ENCODE results near the gene CPLX4. TPM values are rescaled to one million over a fixed set of nuclear protein-coding genes. Genes with fewer than 3 reads are reported as not detected.

The CPLX4 gene, protein sequence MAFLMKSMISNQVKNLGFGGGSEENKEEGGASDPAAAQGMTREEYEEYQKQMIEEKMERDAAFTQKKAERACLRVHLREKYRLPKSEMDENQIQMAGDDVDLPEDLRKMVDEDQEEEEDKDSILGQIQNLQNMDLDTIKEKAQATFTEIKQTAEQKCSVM
- total RNA-seq: not detected in 2 replicates

DNA sequence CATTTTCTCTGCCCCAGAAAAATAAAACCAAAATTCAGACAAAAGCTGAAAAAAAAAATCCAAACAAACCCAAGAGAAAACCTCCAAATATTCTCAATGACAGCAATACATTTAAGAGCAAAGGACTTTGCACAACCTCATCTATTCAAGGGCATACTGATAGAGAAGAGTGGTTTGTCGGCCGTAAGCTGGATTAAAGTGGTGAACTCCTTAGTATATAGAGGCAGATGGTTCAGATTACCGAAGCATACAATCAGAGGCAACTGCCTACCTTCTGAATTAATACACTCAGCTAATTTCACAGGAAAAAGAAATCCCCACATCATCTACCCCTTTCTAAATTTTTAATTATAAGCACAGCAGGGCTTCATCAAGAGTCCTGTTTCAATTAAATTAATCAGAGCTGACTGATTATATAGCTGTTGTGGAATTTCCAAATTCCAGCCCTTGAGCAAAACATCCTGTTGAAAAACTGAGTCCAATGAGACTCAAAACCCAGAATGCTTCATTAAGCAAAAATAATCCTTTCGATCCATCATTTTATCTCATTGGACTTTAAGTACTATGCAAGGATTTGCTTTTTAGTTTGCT is at the start of gene CPLX4:
CPLX4 (minus strand) TSS at position 190 of the 591 bp plus-strand sequence; CDS start at position 3, 187 bp downstream.
- DNase-seq (ENCODE audit: low read depth in 2 of 2): no peak

DNA sequence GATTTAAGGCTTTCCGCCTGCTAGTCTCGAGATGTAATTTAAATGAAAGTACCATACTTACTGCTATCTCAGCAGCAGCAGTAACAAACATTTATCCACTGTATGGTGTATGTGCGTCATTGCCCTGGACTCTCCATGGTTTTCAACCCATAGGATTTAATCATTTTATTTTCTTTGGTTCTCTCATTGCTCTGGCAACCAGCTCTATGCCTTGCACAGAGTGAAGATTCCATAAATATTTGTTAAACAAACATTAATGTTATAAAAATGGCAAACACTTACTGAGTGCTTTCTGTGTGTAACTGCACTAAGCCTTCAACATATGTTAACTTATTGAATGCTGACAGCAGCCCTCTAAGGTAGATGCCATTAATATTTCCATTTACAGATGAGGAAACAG is 41.9 kb upstream of the CPLX4 start:
- DNase-seq (ENCODE audit: low read depth in 2 of 2): no peak

DNA sequence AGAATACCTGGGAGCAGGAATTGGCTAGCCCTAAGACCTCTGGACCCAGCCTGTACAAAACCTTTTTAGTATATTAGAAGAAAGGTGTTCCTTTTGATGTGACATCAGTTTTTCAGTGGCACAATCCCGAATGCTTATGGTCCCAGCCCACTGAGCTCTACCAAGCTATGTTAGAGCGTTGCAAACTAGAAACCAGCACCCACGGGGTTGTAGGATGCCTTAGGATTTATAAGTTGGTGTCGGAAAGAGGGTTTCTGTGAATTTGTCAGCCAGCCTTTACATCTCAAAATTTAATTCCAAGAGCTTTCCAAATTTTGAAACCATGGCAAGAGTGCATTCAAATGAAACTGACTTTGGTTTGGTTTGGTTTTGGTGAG is 41.1 kb upstream of the CPLX4 start:
- DNase-seq (ENCODE audit: low read depth in 2 of 2): no peak

DNA sequence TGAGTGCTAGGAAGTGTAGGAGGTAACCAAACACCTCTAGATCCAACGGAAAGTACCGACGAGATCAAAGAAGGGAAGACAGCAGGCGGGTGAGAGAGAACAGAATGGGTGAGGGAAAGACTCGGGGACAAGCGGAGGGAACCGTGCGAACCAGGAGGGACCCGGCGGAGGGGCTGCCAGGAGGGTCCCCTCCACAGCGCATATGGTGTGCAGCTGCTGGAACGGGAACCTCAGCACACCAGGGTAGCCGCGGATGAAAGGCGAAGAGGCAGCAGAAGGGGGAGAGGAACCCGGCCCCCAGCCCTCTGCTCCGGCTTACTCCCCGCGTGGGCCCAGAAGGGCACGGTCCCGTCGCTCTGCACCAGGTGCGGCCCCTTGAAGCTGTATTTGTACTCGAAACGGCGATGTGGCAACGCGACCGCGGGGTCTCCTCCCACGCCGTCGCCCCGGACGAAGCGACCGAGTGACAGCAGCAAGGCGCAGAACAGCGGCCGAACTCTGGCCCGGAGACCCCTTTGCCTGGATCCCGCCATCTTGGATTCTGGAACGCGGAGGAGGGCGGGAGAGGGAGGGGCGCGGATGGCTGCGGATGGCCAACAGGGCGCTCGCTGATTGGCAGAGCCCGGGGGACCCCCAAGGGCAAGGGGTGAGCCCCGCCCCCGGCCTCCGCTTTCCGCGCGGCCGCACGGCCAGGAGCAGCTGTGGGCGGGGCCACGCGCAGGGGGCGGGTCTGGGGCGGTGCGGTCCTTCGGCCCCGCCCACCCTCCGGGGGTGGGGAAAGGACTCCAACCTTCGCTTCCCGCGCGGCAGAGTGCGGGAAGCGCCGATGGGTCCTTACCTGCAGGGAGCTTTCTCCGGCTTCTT is 40.5 kb upstream of the CPLX4 start, which contains the start of gene LMAN1:
LMAN1 (minus strand) TSS at position 554 of the 864 bp plus-strand sequence; CDS start at position 533, 21 bp downstream.
- peak; percentile 79 to 95 for DNase-seq (ENCODE audit: low read depth in 2 of 2)

DNA sequence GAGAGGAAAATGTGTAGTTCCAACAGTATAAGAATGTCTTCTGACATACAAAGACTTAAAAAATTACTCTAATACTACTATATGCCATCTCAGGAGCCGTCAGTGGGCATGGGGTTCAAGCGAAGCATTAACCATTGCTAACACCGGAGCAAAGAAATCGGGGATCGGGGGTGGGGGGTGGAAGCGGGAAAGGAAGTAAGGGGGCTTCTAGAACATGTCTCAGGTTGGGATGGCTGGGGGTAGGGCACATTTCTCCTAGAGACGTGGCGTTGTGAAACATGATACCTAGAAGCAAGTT is 39.9 kb upstream of the CPLX4 start:
- DNase-seq (ENCODE audit: low read depth in 2 of 2): peak in 1 of 2 donors; percentile 84

DNA sequence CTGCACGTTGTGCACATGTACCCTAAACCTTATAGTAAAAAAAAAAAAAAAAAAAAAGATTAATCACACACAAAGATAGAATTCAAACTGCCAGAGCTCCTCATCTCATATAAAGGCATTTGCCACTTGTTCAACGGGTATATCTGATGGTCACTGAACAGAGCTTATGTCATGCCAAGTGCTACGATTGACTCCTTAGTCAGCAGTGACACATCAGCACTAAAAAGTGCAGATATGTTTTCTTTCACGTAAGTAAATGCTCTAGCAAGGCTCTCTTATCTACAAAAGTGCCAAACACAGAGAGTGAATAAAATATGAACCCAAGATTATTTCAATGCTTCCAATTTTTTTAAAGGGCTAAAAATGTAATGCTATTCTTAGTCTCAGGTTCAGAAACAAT is 39.5 kb upstream of the CPLX4 start:
- peak in 1 of 2 donors; percentile 85 for DNase-seq (ENCODE audit: low read depth in 2 of 2)

DNA sequence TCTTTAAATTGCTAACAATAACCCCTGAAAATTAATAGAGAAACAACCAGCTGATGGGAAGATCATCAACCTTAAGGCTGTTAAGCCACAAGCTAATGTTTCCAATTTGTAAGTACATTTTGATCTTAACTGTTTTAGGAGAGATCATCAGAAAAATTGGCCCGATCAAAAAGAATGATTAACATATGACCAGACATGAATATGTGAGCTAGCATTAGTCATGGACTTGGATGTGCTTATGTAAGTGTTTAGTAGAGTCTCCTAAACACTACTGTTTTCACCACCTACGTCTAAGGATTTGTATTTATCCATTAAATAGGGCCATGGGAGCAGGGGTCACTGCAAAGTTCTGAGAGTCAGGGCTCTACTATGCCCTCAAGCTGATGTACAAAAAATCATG is 36.3 kb upstream of the CPLX4 start:
- no peak for DNase-seq (ENCODE audit: low read depth in 2 of 2)

DNA sequence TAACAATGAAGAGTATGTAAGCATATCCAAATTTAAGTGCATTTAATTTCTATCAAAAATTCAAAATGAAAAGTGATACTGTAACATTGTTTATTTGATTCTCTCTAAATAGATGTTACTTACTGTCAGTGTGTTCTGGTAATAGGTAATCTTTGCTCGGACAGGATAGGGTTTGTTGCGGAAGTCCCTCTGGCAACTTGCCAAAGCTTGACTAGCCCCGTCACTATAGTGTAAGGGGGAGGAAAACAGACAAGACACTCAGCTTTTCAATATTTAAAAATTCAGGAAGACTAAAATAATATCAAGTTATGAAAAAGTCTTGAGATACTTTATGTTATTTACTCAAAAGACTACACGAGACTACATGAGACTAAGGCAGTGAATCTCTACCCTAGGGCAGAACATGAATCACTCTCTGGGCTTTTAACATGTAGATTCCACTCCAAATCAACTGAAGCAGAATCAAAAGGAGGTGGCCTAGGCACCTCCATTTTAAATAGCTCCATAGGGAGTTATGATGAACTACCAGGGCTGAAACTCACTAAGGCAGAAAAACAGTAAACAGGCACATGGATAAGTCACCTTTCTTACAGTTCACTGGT is 34.7 kb upstream of the CPLX4 start:
- DNase-seq (ENCODE audit: low read depth in 2 of 2): peak in 1 of 2 donors; percentile 37

DNA sequence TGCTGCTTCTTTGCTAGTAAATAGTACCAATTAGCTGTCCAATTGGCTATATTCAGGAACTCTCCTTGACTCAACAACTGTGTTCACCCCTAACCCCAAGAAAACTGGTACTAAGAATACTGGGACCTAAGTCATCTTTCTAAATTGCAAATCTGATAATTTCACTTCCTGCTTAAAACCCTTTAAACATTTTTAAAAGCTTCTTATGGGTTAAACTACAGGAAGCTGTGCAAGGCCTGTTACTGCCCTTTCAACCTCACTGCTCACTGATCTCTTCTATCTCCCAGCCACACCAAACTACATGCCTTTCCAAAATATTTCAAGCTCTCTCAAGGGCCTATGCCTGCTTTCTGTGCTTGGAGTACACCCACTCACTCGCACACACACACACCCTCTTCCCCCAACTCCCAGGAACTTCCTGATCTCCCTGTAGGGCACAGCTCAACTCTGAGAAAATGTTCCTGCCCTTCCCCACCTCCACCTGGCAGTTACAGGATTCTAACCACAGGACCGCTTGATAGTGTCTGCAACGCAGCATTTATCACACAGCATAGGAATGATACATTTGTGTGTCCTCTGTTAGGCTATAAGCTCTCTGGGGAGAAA is 33.9 kb upstream of the CPLX4 start:
- no peak for DNase-seq (ENCODE audit: low read depth in 2 of 2)

DNA sequence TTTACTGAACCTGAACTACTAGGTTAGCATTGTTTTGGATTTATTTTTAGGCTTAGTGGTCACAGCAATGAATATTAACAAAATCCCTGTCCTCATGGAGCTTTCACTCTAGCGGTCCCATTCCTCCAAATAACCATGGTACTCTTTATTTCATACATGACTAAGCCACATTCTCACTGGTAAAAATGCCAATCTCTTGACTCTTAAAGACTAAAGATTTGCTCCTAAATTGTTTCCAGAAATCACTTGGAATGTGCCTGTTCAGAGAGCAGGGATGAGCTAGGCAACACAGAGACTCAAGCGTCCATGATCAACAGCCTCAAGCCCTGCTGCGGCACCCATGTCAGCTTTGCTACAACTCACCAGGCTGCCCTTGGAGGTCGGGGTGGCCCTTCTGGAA is 27.1 kb upstream of the CPLX4 start:
- DNase-seq (ENCODE audit: low read depth in 2 of 2): no peak

DNA sequence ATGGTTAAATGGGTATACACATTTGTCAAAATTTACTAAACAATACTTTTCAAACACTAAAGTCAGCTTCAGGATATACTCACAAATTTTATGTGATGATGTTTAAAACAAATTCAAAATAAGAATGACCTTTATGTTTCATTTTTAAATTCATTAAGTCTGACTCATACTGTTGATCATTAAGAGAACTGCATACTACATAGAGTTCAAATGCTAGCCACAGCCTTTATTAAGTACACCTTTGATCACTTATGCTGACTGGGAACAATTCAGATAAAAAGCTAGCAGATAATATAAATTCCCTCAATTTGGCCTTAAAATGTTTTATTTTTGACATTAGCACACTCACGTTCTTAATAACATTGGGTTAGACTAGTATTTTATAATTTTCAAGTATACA is 26.5 kb upstream of the CPLX4 start:
- no peak for DNase-seq (ENCODE audit: low read depth in 2 of 2)

DNA sequence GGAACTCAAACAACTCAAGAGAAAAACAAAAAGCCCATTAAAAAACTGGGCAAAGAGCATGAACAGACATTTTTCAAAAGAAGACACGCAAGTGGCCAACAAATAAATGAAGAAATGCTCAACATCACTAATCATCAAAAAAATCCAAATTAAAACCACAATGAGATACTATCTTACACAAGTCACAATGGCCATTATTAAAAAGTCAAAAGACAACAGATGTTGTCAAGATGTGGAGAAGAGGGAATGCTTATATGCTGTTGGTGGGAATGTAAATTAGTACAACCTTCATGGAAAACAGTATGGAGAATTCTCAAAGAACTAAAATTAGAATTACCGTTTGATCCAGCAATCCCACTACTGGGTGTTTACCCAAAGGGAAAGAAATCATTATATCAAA is 25.5 kb upstream of the CPLX4 start:
- no peak for DNase-seq (ENCODE audit: low read depth in 2 of 2)

DNA sequence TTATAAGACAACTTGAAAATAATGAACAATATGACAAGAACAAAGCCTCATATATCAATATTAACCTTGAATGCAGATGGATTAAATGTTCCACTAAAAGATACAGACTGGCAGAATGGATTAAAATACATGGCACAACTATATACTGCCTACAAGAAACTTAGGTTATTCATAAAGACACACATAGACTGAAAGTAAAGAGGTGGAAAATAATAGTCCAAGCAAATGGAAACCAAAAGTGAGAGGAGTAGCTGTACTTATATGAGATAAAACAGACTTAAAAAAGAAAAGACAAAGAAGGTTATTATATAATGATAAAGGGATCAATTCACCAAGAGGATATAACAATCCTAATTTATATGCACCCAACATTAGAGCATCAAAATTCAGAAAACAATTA is 22.4 kb upstream of the CPLX4 start:
- no peak for DNase-seq (ENCODE audit: low read depth in 2 of 2)

DNA sequence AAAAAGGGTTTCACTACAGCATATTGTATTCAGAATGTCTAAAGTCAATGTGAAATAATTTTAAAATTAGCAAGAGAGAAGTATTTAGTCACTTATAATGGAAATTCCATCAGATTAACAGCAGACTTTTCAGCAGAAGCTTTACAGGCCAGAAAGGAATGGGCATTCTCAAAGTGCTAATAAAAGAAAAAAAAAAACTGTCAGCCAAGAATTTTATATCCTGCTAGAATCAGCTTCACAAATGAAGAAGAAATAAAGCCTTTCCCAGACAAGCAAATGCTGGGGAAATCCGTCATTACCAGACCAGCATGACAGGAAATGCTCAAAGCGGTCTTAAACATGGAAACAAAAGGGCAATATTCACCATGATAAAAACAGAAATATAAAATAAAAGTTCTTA is 21.9 kb upstream of the CPLX4 start:
- no peak for DNase-seq (ENCODE audit: low read depth in 2 of 2)

DNA sequence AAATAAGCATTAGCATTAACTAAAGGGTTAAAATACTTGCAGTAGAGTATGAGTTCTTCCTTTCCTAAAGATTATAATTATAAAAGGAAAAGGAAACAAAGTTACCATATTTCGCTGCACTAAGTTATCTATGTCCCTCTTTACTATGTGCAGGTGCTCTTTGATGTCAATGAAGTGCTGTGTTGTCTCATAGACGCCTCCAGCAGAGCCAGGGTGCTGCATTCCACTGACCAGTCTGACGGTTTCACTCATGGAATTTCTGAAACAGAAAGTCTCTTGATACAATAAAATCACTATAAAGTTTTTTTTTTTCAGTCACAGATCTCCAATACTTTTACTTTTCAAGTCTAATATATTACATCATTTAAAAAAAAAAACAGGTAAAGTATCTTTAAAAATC is 14.5 kb upstream of the CPLX4 start:
- no peak for DNase-seq (ENCODE audit: low read depth in 2 of 2)

DNA sequence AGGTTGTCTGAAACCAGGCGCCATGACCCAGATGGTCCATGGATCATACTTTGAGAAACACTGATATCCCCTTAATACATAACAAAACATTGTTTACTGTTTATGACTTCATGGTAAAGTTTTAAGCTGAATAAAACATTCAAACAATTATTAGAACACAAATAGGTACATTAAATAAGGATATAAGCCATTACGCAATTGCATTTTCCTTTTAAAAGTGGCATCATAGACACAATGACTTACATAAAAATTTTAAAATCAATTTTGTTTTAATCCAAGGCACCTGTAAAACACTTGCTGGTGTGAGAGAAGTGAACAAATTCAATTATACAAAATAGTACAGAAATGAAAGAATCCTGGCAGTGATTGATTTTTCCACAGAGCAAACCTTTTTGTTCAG is 10.2 kb upstream of the CPLX4 start:
- no peak for DNase-seq (ENCODE audit: low read depth in 2 of 2)

DNA sequence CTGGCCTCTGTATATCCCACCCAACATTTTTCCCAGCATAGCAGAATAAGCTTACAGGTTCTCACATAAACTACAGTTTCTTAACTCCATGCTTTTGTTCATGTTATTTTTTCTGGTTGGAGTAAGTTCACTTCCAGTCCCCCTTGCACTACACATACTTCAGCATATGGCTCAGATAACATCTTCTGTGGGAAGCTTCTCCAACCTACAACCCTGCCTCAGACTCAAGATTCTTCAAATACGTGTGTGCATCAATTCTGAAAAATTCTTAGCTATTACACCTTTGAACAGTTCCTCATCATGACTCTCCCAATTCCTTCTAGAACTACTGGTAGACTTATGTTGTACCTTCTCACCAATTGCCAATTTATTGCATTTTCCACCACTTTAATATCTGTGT is 7.5 kb upstream of the CPLX4 start:
- DNase-seq (ENCODE audit: low read depth in 2 of 2): no peak

DNA sequence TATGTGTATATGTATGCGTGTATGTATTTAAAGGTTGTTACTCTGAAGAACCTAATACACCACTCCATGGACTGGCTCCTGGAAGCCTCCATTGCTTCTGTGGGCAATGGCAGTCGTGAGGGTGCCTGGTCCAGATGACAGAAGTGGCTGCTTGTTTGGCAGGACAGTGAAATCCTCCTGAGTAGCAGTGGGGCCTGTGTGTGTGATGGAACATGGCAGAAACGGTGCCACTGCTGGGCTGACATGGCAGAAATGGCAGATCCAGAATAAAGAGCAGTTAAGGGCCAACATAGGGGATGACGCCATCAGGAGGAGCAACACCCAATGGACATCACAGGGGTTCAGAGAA is 6.1 kb upstream of the CPLX4 start:
- DNase-seq (ENCODE audit: low read depth in 2 of 2): no peak

DNA sequence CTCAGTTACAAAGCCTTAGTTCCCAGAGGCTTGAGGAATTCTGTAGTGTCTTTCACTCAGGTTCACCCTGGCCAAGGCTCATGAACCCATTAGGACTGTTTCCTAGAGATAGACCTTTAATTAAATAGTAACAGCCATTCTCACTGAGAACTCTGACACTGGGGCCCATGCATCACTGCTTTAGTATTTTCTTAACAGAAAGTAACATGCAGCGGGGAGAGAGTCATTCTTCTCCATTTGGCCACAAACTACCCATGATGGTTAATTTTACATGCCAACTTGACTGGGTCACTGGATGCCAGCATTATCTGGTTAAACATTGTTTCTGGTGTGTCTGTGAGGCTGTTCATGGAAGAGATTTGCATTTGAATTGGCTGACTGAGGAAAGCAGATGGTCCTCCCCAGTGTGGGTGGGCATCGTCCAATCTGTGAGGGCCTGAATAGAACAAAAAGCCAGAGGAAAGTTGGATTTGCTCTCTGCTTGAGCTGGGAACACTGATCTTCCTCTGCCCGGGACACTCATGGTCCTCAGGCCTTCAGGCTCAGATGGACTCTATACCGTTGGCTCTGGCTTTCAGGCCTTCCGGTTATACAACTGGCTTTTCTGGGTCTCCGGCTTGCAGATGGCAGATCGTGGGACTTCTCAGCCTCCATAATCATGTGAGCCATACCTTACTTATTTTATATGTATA is 5.6 kb upstream of the CPLX4 start:
- no peak for DNase-seq (ENCODE audit: low read depth in 2 of 2)

DNA sequence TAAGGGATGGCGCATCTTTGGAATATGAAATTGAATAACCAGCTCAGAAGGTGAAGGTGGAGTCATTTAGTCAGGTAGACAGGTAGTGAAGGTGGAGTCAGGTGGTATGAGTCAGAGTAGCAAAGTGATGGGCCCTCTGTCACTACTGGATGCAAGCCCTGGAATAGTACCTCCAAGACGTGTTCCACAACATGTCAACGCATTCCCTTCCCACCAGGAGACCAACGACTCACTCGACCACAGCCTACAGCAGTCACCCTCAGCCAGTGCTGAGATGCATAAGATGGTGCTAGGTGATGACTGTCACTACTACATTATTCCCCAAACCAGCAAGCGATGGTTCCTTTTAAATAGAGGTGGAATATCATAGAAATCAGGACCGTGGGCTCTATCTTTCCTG is 6.8 kb downstream of the CPLX4 start:
- no peak for DNase-seq (ENCODE audit: low read depth in 2 of 2)

DNA sequence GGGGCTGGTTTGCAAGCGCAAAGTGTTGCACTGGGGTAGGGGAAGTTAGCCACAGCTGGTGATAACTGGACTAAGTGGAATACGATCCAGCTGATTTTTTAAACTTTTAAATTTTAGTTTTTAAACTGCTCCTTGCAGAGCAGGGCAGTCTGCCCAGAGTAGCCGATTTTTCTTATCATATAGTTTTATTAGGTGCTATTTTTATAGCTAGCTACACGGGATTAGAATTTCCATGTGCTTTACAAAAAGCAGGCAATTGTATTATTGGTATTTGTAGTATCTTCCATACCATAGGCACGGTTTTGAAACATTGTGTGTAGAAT is 9.6 kb downstream of the CPLX4 start:
- DNase-seq (ENCODE audit: low read depth in 2 of 2): no peak

Data from dermis microvascular lymphatic vessel endothelial cell (primary cell).